ENCODE results near the gene CPLX1. TPM values are rescaled to one million over a fixed set of nuclear protein-coding genes. Genes with fewer than 3 reads are reported as not detected.

The CPLX1 gene
- total RNA-seq, 1 experiment from 2014 or later: 3.5 TPM

GRCh38 chr4:836003-836511 lies 10.1 kb upstream of the CPLX1 start (continued):
- TF ChIP-seq JAZF1 (CRISPR knock-in tag; IDR thresholded peaks at IDR 0.05): no peak
- TF ChIP-seq, protein P1, sequence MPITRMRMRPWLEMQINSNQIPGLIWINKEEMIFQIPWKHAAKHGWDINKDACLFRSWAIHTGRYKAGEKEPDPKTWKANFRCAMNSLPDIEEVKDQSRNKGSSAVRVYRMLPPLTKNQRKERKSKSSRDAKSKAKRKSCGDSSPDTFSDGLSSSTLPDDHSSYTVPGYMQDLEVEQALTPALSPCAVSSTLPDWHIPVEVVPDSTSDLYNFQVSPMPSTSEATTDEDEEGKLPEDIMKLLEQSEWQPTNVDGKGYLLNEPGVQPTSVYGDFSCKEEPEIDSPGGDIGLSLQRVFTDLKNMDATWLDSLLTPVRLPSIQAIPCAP (CRISPR knock-in tag; IDR thresholded peaks at IDR 0.05): no peak
- TF ChIP-seq ATF2 (CRISPR knock-in tag; IDR thresholded peaks at IDR 0.05; ENCODE audit: borderline replicate concordance, low read depth): no peak

DNA sequence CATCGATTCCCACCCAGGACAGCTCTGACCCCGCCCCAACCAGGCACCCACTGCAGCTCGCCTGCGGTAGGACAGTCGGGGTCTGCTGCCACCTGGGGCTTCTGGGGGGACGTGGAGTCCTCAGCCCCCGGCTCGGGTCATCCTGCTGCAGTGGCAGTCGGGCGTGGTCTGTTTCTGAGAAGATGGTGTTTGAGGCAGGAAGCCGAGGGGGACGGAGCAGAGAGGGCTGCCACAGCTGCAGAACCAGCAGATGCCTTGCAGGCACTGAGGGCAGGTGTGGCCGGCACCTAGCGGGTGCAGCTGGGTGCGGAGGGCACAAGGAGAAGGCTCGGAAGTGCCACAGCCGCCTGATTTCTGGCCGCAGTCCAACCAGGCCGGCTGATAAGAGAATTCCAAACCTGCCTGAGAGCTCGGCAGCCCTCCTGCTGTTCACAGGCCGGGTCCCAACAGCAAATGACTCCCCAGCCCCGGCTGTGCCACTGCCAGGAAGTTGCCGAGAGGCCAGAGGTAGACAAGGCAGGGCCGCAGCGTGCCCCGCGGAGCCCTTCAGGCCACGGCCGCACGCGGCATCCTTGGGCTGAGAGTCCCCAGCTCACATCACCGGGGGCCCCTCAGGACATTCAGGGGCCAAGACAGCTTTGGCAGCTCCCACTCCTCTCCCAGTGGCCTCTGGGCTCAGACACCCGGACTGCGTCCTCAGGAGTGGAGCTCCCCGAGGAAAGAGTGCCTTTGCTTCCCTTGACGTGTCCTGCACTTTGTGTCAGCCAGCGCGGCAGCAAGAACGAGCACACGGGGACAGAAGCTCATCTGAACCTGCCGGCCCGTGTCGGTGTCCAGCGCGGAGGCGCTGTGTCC lies 9.4 kb upstream of the CPLX1 start:
- ChIA-PET POLR2A (no interaction called here), CTCF (no interaction called here)
- H3K27me3 Mint-ChIP-seq (ENCODE audit: low read depth): no peaks in the 10 kb centered on the region; the same call in 1 of the 2 replicates
- peaks cover 5% of the 10 kb centered on the region for H3K36me3 Mint-ChIP-seq
- no peak overlapping the region for H3K4me3 Mint-ChIP-seq
- peaks cover 23% of the 10 kb centered on the region for H3K9me3 Mint-ChIP-seq
- no peak for DNase-seq (ENCODE audit: low spot score)
- no peaks in the 10 kb centered on the region for H3K4me1 Mint-ChIP-seq
- ATAC-seq: no peak
- no peak overlapping the region for H3K27ac Mint-ChIP-seq
- TF ChIP-seq JAZF1 (CRISPR knock-in tag; IDR thresholded peaks at IDR 0.05): no peak
- TF ChIP-seq ZBTB43 (CRISPR knock-in tag; IDR thresholded peaks at IDR 0.05): no peak
- no peak for TF ChIP-seq ATF2 (CRISPR knock-in tag; IDR thresholded peaks at IDR 0.05; ENCODE audit: borderline replicate concordance, low read depth)
- no peak for TF ChIP-seq KAT7 (CRISPR knock-in tag; IDR thresholded peaks at IDR 0.05; ENCODE audit: borderline replicate concordance)
- no peak for TF ChIP-seq E2F5 (CRISPR knock-in tag; IDR thresholded peaks at IDR 0.05)
- no peak for TF ChIP-seq PRRX2 (CRISPR knock-in tag; IDR thresholded peaks at IDR 0.05)
- TF ChIP-seq NFATC4 (CRISPR knock-in tag; IDR thresholded peaks at IDR 0.05): no peak
- TF ChIP-seq ZBTB21 (CRISPR knock-in tag; IDR thresholded peaks at IDR 0.05; ENCODE audit: borderline replicate concordance): no peak
- TF ChIP-seq ATF6 (CRISPR knock-in tag; IDR thresholded peaks at IDR 0.05): no peak
- TF ChIP-seq ZNF138 (CRISPR knock-in tag; conservative IDR thresholded peaks at IDR 0.05): no peak
- no peak for TF ChIP-seq PRDM15 (CRISPR knock-in tag; IDR thresholded peaks at IDR 0.05)
- TF ChIP-seq, protein P2, sequence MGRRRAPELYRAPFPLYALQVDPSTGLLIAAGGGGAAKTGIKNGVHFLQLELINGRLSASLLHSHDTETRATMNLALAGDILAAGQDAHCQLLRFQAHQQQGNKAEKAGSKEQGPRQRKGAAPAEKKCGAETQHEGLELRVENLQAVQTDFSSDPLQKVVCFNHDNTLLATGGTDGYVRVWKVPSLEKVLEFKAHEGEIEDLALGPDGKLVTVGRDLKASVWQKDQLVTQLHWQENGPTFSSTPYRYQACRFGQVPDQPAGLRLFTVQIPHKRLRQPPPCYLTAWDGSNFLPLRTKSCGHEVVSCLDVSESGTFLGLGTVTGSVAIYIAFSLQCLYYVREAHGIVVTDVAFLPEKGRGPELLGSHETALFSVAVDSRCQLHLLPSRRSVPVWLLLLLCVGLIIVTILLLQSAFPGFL (CRISPR knock-in tag; IDR thresholded peaks at IDR 0.05; ENCODE audit: borderline replicate concordance): no peak
- TF ChIP-seq, protein P3, sequence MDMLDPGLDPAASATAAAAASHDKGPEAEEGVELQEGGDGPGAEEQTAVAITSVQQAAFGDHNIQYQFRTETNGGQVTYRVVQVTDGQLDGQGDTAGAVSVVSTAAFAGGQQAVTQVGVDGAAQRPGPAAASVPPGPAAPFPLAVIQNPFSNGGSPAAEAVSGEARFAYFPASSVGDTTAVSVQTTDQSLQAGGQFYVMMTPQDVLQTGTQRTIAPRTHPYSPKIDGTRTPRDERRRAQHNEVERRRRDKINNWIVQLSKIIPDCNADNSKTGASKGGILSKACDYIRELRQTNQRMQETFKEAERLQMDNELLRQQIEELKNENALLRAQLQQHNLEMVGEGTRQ (CRISPR knock-in tag; IDR thresholded peaks at IDR 0.05): no peak
- no peak for TF ChIP-seq TEAD4 (CRISPR knock-in tag; IDR thresholded peaks at IDR 0.05)
- no peak for TF ChIP-seq ZNF219 (CRISPR knock-in tag; IDR thresholded peaks at IDR 0.05; ENCODE audit: borderline replicate concordance)
- no peak for TF ChIP-seq E2F4 (CRISPR knock-in tag; IDR thresholded peaks at IDR 0.05; ENCODE audit: borderline replicate concordance, low read depth)
- TF ChIP-seq FOXK1 (CRISPR knock-in tag; IDR thresholded peaks at IDR 0.05): no peak
